Measurements from ENCODE around the gene KIF5B. TPM values are rescaled to one million over a fixed set of nuclear protein-coding genes. Genes with fewer than 3 reads are reported as not detected.
"Not testable (repeated sequence)": the region's sequence is repeated elsewhere in the genome, so short reads cannot be mapped to it uniquely, and the experiment has no call there.

Gene KIF5B
- total RNA-seq, 2 donors from 2014 or later = 171 to 225 TPM

DNA sequence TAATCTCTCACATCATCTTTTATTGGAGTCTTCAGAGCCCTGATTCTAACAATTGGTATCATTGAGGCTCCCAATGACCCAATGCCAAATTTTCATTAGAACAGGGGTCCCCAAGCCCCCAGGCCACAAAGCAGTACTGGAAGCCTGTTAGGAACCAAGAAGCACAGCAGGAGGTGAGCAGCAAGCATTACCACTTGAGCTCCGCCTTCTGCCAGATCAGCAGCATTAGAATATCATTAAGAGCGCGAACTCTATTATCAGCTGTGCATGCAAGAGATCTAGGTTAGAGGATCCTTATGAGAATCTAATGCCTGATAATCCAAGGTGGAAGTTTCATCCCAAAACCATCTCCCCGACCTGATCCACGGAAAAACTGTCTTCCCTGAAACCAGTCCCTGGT, 23.1 kb downstream of the KIF5B start:
- DNase-seq (ENCODE audit: low spot score) = no peak
- intact Hi-C loops (cut with DNase I) = no loop called here

- DNase-seq (ENCODE audit: low spot score) = no peak
- intact Hi-C loops (cut with DNase I) = no loop called here
Observed at GRCh38 chr10:32031920-32032319, 24.3 kb downstream of the KIF5B start.

DNA sequence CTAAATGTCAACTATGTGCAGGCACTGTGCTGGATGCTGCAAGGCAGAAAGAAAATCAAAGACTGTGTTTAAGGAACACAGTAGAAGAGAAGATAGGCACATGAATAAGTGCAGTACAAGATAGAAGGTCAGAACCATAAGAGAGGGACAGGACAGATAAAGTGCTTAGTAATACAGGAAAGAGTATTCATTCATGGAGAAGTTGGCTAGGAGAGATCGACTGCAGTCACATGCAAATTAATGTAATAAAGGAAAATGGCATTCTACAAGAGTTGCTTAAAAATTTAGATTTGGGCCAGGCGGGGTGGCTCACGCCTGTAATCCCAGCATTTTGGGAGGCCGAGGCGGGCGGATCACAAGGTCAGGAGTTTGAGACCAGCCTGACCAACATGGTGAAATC, 24.8 kb downstream of the KIF5B start:
- intact Hi-C loops (cut with DNase I) = no loop called here
- no peak for DNase-seq (ENCODE audit: low spot score)

- no peak for DNase-seq (ENCODE audit: low spot score)
- intact Hi-C loops (cut with DNase I) = no loop called here
Observed at GRCh38 chr10:32028710-32029109, 27.5 kb downstream of the KIF5B start.

DNA sequence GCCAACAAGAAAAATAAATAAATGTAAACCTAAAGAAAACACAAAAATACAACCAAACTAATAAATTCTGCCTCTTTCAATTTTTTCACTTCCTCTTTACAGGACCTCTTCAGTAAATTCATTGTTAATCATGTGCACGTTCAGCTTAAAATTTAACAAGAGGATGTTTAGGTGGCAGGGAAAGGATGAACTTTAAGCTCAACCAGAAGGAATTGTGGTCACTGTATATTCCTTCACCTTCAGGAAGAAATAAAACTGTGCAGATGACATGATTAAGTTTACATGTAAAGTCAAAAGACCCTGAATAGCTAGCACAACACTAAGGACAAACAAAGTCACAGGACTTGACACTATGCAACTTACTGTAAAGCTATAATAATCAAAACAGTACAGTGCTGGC, 33.0 kb downstream of the KIF5B start:
- no peak for DNase-seq (ENCODE audit: low spot score)
- intact Hi-C loops (cut with DNase I) = no loop called here

DNA sequence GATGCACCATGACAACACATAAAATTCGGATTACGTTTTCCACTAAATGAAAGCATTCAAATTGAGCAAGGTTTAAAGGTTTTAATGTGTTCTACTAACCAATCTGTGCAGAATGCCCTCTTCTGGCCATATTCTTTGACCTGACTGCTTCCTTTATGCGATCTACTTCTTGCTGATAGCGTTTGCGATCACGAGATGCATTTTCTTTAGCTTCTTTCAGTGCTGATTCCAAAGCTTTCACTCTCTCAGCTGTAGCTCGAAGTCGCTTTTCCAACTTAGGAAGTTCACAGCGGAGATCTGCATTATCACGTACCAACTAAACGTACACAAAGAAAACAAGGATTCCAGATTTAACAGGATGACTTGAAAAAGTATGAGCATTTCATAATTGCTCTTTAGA, 39.2 kb downstream of the KIF5B start:
- intact Hi-C loops (cut with DNase I) = no loop called here
- DNase-seq (ENCODE audit: low spot score) = no peak

- no peak for DNase-seq (ENCODE audit: low spot score)
- intact Hi-C loops (cut with DNase I) = no loop called here
Observed at GRCh38 chr10:32015386-32015785, 40.8 kb downstream of the KIF5B start.

DNA sequence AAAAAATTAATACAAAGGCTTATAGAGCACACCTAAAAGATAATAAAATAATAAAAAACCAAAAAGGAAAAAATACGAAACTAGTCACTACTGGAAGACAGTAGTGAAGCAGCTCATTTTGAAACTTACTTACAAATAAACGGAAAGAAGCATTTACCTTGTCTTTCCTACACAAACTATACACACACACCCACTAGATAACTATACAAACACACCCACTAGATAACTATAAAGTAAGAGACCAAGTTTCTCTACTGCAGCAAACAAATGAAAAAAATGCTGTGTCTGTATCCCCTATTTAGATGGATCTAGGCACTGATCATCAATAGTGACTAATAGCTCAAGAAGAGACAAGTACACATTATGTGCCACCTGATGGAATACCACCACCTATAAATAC, 49.2 kb downstream of the KIF5B start:
- DNase-seq (ENCODE audit: low spot score) = no peak
- intact Hi-C loops (cut with DNase I) = no loop called here

DNA sequence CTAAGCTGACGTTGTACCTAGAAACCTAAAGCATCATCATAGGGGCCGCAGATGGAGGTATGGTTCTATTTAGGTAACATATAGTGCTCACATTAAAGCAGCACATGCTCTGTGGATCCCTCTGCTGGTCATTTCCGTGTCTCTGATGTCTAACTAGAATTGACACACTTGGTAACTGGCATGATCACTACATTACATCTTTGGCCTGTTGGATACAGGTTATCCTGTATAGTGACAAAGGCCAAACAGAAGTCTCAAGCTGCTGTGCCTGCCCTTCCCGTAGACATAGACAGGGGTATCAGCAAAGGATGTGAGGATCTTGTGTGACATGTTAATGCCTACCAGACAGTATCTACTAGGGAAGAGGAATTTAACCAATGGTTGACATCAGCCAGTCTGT, 51.2 kb downstream of the KIF5B start:
- intact Hi-C loops (cut with DNase I) = no loop called here
- DNase-seq (ENCODE audit: low spot score) = no peak

DNA sequence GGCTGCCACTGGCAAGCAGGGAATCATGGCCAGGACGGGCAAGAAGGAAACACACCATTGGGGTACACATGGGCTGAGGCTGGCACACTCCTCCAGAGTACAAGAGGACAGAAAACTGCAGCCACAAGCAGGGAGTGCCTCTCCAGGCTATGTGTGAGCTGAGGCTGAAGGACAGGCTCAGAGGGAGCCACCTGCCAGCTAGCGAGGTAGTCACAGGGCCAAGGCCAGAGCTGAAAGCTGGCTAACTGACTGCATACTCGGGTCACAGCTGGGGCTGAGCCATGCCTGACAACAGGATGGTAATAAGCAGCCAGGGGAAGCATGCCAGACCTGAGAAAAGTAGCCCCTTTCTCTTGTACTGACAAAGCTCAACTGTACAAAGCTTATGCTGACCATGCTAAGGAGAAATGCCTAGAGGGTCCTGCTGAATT, 52.0 kb downstream of the KIF5B start:
- intact Hi-C loops (cut with DNase I) = no loop called here
- no peak for DNase-seq (ENCODE audit: low spot score)

- no peak for DNase-seq (ENCODE audit: low spot score)
- intact Hi-C loops (cut with DNase I) = no loop called here
Observed at GRCh38 chr10:32002531-32002930, 53.7 kb downstream of the KIF5B start.

DNA sequence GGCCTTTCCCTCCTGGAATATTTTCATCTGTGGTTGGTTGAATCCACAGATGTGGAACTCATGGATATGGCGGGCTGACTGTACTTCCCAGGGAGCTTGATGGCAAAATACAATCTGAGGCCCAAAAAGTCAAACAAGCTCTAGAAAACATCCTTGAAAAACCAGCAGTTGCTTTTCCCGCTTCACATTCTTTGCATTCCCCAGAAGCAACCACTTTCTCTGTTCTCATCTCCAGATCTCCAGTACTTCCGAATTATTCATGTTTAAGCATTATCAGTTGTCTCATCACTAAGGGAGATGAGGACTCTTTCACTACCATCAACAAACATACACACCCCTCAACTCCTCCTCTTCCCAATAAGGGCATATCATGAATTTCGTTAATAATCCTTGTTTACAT, 55.3 kb downstream of the KIF5B start:
- intact Hi-C loops (cut with DNase I) = no loop called here
- DNase-seq (ENCODE audit: low spot score) = no peak

GRCh38 chr10:31999836-32000235, 56.4 kb downstream of the KIF5B start:
- no peak for DNase-seq (ENCODE audit: low spot score)
- intact Hi-C loops (cut with DNase I) = no loop called here

- intact Hi-C loops (cut with DNase I) = no loop called here
- no peak for DNase-seq (ENCODE audit: low spot score)
Observed at GRCh38 chr10:31999070-31999660, 57.1 kb downstream of the KIF5B start.

GRCh38 chr10:31994926-31995325, 61.3 kb downstream of the KIF5B start:
- DNase-seq (ENCODE audit: low spot score) = no peak
- intact Hi-C loops (cut with DNase I) = no loop called here

DNA sequence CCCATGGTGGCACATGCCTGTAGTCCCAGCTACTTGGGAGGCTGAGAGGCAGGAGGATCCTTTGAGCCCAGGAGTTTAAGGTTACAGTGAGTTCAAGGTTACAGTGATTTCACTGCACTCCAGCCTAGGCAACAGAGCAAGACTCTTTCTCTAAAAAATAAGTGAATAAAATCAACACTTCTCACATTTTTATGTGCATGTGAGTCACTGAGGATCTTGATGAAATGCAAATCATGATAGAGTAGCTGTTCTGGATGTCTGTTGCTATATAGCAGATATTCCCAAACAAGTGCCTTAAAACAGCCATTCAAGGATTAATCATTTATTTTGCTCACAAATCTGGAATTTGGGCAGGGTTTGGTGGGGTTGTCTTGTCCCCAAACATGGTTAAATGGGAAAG, 65.3 kb downstream of the KIF5B start:
- DNase-seq (ENCODE audit: low spot score) = no peak
- intact Hi-C loops (cut with DNase I) = no loop called here

DNA sequence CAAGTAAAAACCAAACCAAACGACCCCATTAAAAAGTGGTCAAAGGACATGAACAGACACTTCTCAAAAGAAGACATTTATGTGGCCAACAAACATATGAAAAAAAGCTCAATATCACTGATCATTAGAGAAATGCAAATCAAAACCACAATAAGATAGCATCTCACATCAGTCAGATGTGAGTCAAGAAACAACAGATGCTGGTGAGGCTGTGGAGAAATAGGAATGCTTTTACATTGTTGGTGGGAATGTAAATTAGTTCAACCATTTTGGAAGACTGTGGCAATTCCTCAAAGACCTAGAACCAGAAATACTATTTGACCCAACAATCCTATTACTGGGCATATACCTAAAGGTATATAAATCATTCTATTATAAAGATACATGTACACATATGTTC, 68.4 kb downstream of the KIF5B start:
- DNase-seq (ENCODE audit: low spot score); intact Hi-C loops (cut with DNase I): not testable (repeated sequence)

DNA sequence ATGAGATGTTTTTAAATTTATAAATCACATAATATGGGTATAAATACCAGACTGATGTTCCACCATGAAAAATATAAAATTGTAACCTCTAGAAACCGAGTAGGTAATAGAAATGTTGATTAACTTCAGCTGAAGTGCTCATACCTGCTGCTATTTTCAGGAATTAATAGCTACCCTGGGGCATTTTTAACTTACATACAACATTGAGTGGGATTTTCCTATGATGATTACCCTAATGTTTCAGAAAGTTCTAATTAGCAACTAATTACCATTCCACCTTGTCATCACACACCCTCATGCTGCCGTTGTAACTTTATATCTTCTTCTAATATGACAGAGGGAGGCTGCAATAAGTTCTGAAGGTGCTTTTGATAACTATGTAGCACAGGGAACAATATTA, 74.1 kb downstream of the KIF5B start:
- no peak for DNase-seq (ENCODE audit: low spot score)
- intact Hi-C loops (cut with DNase I) = no loop called here

DNA sequence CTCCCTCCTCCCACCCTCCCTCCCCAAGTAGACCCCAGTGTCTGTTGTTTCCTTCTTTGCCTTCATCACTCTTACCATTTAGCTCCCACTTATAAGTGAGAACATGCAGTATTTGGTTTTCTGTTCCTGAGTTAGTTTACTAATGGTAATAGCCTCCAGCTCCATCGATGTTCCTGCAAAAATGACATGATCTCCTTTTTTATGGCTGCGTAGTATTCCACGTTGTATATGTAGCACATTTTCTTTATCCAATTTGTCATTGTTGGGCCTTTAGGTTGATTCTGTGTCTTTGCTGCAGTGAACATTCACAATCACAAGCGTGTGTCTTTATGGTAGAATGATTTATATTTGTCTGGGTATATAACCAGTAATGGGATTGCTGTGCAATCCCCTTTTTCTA, 75.8 kb downstream of the KIF5B start:
- no peak for DNase-seq (ENCODE audit: low spot score)
- intact Hi-C loops (cut with DNase I) = no loop called here

DNA sequence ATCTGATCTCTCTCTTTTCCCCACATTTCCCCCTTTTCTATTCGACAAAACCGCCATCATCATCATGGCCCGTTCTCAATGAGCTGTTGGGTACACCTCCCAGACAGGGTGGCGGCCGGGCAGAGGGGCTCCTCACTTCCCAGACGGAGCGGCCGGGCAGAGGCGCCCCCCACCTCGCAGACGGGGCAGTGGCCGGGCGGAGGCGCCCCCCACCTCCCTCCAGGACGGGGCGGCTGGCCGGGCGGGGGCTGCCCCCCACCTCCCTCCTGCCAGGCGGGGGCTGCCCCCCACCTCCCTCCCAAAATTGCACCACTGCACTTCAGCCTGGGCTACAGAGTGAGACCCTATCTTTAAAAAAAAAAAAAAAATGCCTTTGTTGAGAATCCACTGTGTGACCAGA, 77.2 kb downstream of the KIF5B start:
- intact Hi-C loops (cut with DNase I); DNase-seq (ENCODE audit: low spot score): not testable (repeated sequence)

DNA sequence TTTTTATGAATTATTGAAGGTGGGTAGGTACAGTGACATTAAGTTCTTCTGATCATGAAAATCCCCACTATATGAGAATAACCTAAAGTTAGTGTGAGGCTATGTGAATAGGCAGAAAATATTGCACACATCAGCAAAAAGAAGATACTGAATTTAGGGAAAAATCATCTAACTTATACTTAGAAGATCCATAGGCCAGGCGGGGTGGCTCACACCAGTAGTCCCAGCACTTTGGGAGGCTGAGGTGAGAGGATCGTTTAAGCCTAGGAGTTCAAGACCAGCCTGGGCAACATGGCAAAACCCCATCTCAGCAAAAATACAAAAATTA, 78.1 kb downstream of the KIF5B start:
- intact Hi-C loops (cut with DNase I) = no loop called here
- no peak for DNase-seq (ENCODE audit: low spot score)

DNA sequence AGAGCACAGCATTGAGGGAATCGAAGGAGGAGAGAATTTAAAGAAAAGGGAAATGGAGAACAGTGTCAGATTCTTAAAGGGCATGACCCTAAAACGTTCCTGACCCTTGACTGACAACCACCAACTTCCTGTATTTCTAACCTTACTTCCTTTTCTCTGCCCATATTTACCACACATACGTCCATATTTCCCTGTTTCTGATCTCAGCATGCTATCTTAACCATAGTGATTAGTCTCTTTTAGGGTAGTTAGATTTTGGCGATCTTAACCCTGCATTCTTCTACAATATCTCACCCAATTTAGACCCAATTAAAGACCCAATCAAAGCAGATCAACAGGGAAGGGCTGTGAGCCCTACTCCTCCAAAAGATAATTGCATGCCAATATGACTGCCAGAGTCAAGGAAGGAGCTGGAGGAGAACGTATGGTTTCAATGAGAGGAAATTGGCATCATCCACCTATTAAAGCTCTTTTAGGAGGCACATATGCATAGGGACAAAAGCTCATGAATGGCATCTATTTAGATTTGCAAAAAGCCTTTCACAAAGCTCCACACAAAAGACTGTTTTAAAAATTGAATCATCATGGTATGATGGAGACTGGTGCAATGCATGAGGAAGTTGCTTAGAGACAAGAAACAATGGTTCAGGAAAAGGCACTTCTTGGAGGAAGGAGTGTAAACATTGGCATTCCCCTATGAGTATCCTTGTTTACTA, 78.6 kb downstream of the KIF5B start:
- intact Hi-C loops (cut with DNase I) = no loop called here
- DNase-seq (ENCODE audit: low spot score) = no peak
